ENCODE data around the gene RSRC1.

RSRC1 gene

DNA sequence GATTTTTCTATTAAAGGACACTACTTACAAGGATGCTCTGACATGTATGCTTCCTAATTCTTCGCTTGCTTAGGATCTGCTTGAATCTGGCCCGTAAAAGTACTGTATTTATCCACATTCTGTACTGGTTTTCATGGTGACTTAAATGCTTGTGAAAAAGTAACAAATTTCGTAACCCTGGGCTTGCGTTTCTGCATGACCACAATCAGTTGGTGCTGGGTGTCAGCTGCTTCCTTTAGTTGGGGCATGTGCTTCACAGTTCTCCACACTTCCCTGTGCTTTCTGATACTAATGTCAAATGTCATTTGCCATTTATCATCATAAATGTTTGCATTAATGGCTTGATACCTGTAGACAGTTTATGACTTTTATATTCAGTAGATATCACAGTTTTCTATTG, 242.7 kb downstream of the RSRC1 start:
- Histone ChIP-seq H3K36me3 (ENCODE audit: insufficient read depth, low read length) (no peaks in the 10 kb centered on the region), H3K27ac (ENCODE audit: low read depth, low read length) (no peak overlapping the region), H3K4me3 (ENCODE audit: low read depth, low read length) (no peak overlapping the region), H3K4me1 (ENCODE audit: control insufficient read depth, insufficient read depth, low read length, unreplicated experiment) (no peaks in the 10 kb centered on the region), H2AFZ (ENCODE audit: low read length, unreplicated experiment) (no peak overlapping the region), H3K27me3 (ENCODE audit: insufficient read depth, low read length) (no peaks in the 10 kb centered on the region), H3K79me2 (ENCODE audit: control insufficient read depth, insufficient read depth, low read length, unreplicated experiment) (no peaks in the 10 kb centered on the region)

DNA sequence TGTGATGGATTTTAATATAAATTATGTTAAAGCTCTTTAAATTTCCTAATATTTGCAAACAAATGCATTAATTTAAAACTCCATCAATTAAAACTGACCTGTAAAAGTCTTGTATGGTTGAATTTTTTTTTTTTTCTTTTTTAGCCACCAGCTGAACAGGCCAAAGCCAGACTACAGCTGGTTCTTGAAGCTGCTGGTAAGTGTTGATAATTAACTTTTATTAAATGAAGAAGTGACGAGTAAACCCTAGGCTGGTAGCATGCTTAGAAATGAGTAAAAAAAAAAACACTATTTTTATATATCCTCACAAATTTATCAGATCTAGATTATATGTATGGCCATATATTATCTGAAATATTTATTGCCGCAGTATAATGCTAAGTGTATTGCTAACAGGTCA, 244.8 kb downstream of the RSRC1 start:
- no peak overlapping the region for H3K4me3 ChIP-seq (ENCODE audit: low read depth, low read length)
- no peaks in the 10 kb centered on the region for H3K79me2 ChIP-seq (ENCODE audit: control insufficient read depth, insufficient read depth, low read length, unreplicated experiment)
- H3K27ac ChIP-seq (ENCODE audit: low read depth, low read length) = no peak overlapping the region
- H3K27me3 ChIP-seq (ENCODE audit: insufficient read depth, low read length) = no peaks in the 10 kb centered on the region
- no peaks in the 10 kb centered on the region for H3K4me1 ChIP-seq (ENCODE audit: control insufficient read depth, insufficient read depth, low read length, unreplicated experiment)
- H3K36me3 ChIP-seq (ENCODE audit: insufficient read depth, low read length) = peaks cover 4% of the 10 kb centered on the region; the same call in 1 of the 2 replicates
- no peak overlapping the region for H2AFZ ChIP-seq (ENCODE audit: low read length, unreplicated experiment)

DNA sequence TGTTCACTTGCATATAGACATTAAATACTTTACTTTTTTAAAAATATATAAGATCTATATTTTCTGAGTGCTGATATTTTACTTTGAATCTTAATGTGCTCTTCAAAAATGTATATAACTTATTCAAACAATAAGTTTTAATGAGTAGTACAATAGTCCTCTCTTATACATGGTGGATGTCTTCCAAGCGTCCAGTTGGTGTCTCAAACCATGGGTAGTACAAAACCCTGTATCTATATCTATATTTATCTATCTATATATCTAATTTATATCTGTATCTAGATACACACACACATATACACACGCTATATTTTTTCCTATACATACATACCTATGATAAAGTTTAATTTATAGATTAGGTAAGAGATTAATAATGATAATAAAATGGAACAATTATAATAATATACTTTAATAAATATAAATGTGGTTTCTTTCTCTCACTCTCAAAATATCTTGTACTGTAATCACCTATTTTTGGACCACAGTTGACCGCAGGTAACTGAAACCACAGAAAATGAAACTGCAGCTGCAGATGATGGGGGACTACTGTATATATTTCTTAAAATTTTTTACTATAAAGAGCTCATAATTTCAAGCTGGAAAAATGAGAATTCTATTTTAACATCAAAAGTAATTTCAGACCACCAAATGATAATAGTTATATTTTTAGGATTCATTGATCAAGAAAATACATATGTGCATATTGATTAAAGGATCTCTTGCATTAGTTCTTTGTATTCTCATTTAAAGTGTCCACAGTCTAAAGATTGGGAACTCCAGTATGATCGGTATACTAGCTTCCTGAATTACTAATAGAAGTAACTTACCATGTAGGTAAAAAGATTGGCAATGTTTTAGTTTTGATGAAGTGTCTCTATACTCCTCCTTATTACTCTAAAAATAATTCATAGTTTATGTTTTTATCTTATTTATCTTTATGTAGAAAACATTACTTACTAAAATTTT, 246.0 kb downstream of the RSRC1 start:
- Histone ChIP-seq H3K4me3 (ENCODE audit: low read depth, low read length) (no peak overlapping the region), H3K27me3 (ENCODE audit: insufficient read depth, low read length) (no peaks in the 10 kb centered on the region), H2AFZ (ENCODE audit: low read length, unreplicated experiment) (no peak overlapping the region), H3K79me2 (ENCODE audit: control insufficient read depth, insufficient read depth, low read length, unreplicated experiment) (no peaks in the 10 kb centered on the region), H3K27ac (ENCODE audit: low read depth, low read length) (no peak overlapping the region), H3K4me1 (ENCODE audit: control insufficient read depth, insufficient read depth, low read length, unreplicated experiment) (no peaks in the 10 kb centered on the region), H3K36me3 (ENCODE audit: insufficient read depth, low read length) (peaks cover 4% of the 10 kb centered on the region; the same call in 1 of the 2 replicates)

DNA sequence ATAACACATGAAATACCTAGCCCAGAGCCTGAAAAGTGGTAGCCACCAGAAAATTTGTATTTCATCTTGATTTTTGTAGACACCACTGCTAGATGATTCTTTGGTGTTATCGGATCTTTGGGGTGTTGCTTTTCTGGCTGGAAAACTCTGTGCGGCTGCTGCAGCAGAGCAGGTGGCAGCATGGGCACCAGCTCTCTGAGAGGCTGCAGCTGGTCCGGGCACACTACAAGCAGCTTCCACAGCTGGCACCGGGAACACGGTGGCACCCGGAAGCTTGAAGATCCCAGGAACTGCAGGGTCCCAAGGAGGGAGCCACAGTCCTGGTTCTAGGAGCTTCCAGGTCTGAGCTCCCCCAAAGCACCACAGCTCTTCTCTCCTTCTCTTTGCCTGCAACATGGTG, 249.4 kb downstream of the RSRC1 start:
- Histone ChIP-seq H2AFZ (ENCODE audit: low read length, unreplicated experiment) (no peak overlapping the region), H3K4me1 (ENCODE audit: control insufficient read depth, insufficient read depth, low read length, unreplicated experiment) (no peaks in the 10 kb centered on the region), H3K79me2 (ENCODE audit: control insufficient read depth, insufficient read depth, low read length, unreplicated experiment) (no peaks in the 10 kb centered on the region), H3K4me3 (ENCODE audit: low read depth, low read length) (no peak overlapping the region), H3K27ac (ENCODE audit: low read depth, low read length) (no peak overlapping the region), H3K36me3 (ENCODE audit: insufficient read depth, low read length) (peaks cover 4% of the 10 kb centered on the region; the same call in 1 of the 2 replicates), H3K27me3 (ENCODE audit: insufficient read depth, low read length) (no peaks in the 10 kb centered on the region)

DNA sequence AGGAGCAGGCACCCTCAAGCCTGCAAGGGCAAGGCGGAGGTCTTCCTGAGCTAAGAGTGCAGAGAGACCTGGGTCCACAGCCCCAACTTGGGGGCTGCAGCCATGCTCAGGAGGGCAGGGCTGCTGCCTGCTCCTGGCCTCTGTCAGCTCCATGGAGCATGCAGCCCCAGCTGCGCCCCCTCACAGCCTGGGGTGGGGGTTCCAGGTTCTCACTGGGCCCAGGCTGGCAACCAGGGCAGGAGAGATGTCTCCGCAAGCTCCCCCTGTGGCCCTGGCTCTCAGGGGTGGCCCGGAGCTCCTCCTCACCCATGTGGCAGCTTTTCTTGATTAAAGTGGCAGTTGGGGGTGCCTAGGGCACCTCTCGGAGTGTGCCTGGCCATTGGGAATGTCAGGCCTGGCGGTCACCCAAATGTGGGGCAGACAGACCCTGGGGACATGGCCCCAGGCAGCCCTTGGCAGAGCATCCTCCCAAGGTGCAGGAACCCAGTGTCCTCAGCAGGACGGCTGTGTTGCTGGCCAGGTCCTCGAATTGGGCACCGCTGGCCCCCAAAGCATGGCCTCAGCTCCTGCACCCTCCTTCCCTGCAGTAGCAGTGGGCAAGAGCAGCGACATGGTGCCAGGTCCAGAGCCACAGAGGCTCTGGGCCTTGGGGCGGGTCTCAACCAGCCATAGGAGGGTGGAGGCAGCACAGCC, 251.0 kb downstream of the RSRC1 start:
- Histone ChIP-seq H3K36me3 (ENCODE audit: insufficient read depth, low read length) (peaks cover 4% of the 10 kb centered on the region; the same call in 1 of the 2 replicates), H3K4me1 (ENCODE audit: control insufficient read depth, insufficient read depth, low read length, unreplicated experiment) (no peaks in the 10 kb centered on the region)

DNA sequence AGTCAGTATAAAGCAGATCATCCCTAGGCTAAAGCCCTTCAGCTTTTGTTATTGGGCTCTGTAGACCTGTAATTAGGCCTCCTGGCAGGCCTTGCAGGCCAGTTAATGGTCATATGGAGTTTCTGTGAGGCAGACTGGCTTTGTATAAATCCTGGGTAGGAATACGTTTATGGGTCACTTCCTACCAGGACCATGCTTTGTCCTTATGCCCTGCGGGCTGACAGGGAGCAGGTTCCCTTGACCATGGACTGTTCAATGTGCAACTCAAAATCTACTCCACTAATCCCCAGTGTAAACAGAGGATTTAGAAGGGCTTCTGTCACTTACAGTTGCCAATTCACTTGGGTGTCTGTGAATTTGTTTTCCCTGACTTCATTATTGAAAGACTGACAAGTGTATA, 258.4 kb downstream of the RSRC1 start:
- H3K36me3 ChIP-seq (ENCODE audit: insufficient read depth, low read length) = no peaks in the 10 kb centered on the region

More for the DNA sequence above, 251.0 kb downstream of the RSRC1 start:
- Histone ChIP-seq H3K79me2 (ENCODE audit: control insufficient read depth, insufficient read depth, low read length, unreplicated experiment) (no peaks in the 10 kb centered on the region), H3K4me3 (ENCODE audit: low read depth, low read length) (no peak overlapping the region), H2AFZ (ENCODE audit: low read length, unreplicated experiment) (no peak overlapping the region), H3K27me3 (ENCODE audit: insufficient read depth, low read length) (no peaks in the 10 kb centered on the region), H3K27ac (ENCODE audit: low read depth, low read length) (no peak overlapping the region)

DNA sequence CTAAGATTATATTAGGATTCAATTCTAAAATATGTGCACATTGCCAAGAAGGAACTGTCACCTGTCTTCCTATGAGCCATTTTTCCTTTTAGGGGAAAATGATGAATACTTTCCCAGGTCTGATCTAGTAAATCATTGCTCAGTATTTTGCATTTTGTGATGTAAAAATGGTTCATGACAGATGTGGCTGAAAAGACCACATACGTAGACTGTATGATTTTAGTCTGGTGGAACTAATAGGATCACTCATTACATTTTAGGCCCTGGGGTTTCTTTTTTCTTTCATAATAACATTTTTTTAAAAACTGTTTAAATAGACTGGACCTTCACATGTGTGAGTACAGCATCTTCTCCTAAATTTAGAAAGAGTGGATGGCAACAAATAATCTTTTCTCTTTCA, 259.4 kb downstream of the RSRC1 start:
- Histone ChIP-seq H3K36me3 (ENCODE audit: insufficient read depth, low read length) (no peaks in the 10 kb centered on the region), H3K4me1 (ENCODE audit: control insufficient read depth, insufficient read depth, low read length, unreplicated experiment) (no peaks in the 10 kb centered on the region), H2AFZ (ENCODE audit: low read length, unreplicated experiment) (no peak overlapping the region), H3K27ac (ENCODE audit: low read depth, low read length) (no peak overlapping the region), H3K27me3 (ENCODE audit: insufficient read depth, low read length) (no peaks in the 10 kb centered on the region), H3K79me2 (ENCODE audit: control insufficient read depth, insufficient read depth, low read length, unreplicated experiment) (no peaks in the 10 kb centered on the region), H3K4me3 (ENCODE audit: low read depth, low read length) (no peak overlapping the region)

More for the DNA sequence above, 258.4 kb downstream of the RSRC1 start:
- no peak overlapping the region for H2AFZ ChIP-seq (ENCODE audit: low read length, unreplicated experiment)
- no peaks in the 10 kb centered on the region for H3K79me2 ChIP-seq (ENCODE audit: control insufficient read depth, insufficient read depth, low read length, unreplicated experiment)
- H3K4me3 ChIP-seq (ENCODE audit: low read depth, low read length) = no peak overlapping the region
- no peaks in the 10 kb centered on the region for H3K4me1 ChIP-seq (ENCODE audit: control insufficient read depth, insufficient read depth, low read length, unreplicated experiment)
- no peaks in the 10 kb centered on the region for H3K27me3 ChIP-seq (ENCODE audit: insufficient read depth, low read length)
- H3K27ac ChIP-seq (ENCODE audit: low read depth, low read length) = no peak overlapping the region

DNA sequence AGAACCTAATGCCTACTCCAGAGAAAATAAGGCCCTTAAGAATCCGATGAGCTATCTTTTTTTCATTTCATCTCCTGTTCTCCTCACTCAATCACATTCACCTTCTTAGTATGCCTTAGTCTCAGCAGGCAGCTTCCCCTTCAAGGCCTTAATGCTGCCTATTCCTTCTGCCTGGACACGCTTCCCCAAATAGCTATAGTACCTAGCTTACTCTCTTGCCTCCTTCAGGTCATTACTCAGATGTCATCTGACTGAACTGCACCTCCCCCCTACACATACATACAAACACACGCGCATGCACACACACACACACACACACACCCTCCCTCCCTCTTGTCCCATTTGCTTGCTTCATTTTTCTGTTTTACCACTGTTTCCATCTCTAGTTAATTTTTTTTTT, 269.6 kb downstream of the RSRC1 start:
- Histone ChIP-seq H2AFZ (ENCODE audit: low read length, unreplicated experiment) (no peak overlapping the region), H3K27me3 (ENCODE audit: insufficient read depth, low read length) (no peaks in the 10 kb centered on the region), H3K36me3 (ENCODE audit: insufficient read depth, low read length) (no peaks in the 10 kb centered on the region), H3K27ac (ENCODE audit: low read depth, low read length) (no peak overlapping the region), H3K4me3 (ENCODE audit: low read depth, low read length) (no peak overlapping the region), H3K4me1 (ENCODE audit: control insufficient read depth, insufficient read depth, low read length, unreplicated experiment) (no peaks in the 10 kb centered on the region), H3K79me2 (ENCODE audit: control insufficient read depth, insufficient read depth, low read length, unreplicated experiment) (no peaks in the 10 kb centered on the region)

DNA sequence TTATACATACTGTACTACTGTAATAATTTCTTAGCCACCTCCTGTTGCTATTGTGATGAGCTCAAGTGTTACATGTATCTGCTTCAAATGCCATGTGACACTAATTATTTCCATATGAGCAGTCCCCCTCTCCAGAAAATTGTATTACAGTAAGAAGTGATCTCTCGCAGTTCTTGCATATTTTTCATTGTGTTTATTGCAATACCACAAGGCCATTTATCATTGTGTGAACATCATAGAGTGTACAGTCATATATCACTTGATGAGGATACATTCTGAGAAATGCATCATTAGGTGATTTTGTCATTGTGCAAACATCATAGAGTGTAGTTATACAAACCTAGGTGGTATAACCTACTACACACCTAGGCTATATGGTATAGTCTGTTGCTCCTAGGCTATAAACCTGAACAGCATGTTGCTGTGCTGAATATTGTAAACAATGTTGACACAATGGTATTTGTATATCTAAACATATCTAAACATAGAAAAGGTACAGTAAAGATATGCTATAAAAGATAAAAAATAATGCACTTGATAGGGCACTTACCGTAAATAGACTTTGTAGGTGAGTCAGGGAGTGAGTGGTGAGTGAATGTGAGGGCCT, 271.5 kb downstream of the RSRC1 start:
- no peaks in the 10 kb centered on the region for H3K79me2 ChIP-seq (ENCODE audit: control insufficient read depth, insufficient read depth, low read length, unreplicated experiment)
- H3K27ac ChIP-seq (ENCODE audit: low read depth, low read length) = no peak overlapping the region
- no peaks in the 10 kb centered on the region for H3K4me1 ChIP-seq (ENCODE audit: control insufficient read depth, insufficient read depth, low read length, unreplicated experiment)
- H3K4me3 ChIP-seq (ENCODE audit: low read depth, low read length) = no peak overlapping the region
- no peaks in the 10 kb centered on the region for H3K36me3 ChIP-seq (ENCODE audit: insufficient read depth, low read length)
- no peaks in the 10 kb centered on the region for H3K27me3 ChIP-seq (ENCODE audit: insufficient read depth, low read length)
- H2AFZ ChIP-seq (ENCODE audit: low read length, unreplicated experiment) = no peak overlapping the region

DNA sequence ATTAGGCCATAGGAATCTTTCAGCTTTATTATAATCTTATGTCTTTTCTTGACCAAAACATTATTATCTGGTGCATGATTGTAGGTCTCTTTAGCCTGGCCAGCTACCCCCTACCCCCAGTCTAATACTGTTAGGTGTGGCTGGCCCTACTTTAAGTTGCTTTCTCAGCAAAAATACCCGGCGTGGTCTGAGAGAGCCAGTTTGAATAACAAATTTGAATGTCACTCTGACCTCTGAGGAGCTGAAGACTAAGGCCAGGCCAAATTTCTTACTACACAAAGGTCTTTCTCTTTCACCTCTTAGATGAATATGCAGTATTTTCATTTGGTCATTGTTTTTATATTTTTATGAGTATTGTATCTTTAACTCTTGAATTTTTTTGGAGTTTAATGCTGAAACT, 272.6 kb downstream of the RSRC1 start:
- Histone ChIP-seq H2AFZ (ENCODE audit: low read length, unreplicated experiment) (no peak overlapping the region), H3K79me2 (ENCODE audit: control insufficient read depth, insufficient read depth, low read length, unreplicated experiment) (no peaks in the 10 kb centered on the region), H3K4me3 (ENCODE audit: low read depth, low read length) (no peak overlapping the region), H3K36me3 (ENCODE audit: insufficient read depth, low read length) (no peaks in the 10 kb centered on the region), H3K4me1 (ENCODE audit: control insufficient read depth, insufficient read depth, low read length, unreplicated experiment) (no peaks in the 10 kb centered on the region), H3K27ac (ENCODE audit: low read depth, low read length) (no peak overlapping the region), H3K27me3 (ENCODE audit: insufficient read depth, low read length) (no peaks in the 10 kb centered on the region)
